Measurements from ENCODE around the gene CRLF1. TPM values are rescaled to one million over a fixed set of nuclear protein-coding genes. Genes with fewer than 3 reads are reported as not detected.

Gene CRLF1
- total and polyA plus RNA-seq, 10 of the 15 experiments (the other 5 are each of a cell fraction or from before 2014, with no cell fraction given), result 0.10 to 1.2 (median 0.49) TPM; not detected in 4

DNA sequence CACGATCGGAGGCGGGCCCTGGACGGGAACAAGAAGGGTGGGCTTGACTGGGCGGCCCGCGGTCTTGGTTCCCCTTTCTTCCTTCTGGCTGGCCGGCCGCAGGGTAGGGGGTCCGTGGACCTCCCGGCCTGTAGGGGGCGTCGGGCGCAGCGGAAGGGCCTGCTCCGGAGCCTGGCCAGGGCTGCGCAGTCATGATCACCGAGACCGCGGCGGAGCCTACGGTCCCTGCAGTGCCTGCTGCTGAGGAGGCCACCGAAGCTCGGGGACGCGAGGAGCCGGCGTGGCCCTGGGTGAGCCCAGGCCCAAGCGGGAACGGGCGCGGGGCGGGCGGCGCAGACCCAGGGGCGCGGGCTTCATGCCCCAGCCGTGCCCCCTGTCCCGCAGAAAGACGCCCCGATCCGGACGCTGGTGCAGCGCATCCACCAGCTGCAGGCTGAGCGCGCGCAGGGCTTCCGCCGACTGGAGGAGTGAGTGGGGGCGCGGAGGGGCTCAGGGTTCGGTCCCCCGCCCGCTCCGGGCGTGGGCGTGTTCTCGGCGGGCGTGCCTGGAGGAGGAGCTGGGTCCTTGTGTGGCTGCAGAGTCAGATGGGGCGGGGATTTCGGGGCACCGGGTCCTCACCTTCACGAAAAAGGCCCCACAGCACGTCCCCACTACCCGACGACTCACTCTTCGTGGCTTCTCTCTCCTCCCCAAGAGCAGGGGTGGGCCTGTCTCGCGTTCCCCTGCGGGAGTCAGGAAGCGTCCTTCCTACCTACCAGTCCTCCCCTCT, 17.8 kb downstream of the CRLF1 start, which contains the start of gene REX1BD:
REX1BD (plus strand) TSS at position 188 of the 769 bp plus-strand sequence; CDS start at position 192, 4 bp downstream.
- H3K27me3 ChIP-seq (replicated peaks in 1 of 2; ENCODE audit: control insufficient read depth in 2 of 2, insufficient read depth in 2 of 2, low read length in 1 of 2), result peaks cover 0 to 2% of the 10 kb centered on the region in 2 experiments; a peak in 1 of 4 replicates
- WGBS (ENCODE audit: insufficient coverage, insufficient replicate concordance, low lambda C conversion rate, missing lambda C conversion rate), result 1% methylated on average over 72 of the region's 72 CpGs
- ATAC-seq (peak; percentile 92), DNase-seq (ENCODE audit: low read depth, low spot score) (peak; percentile 54), FAIRE-seq (peak; percentile 77)
- H3K4me3 ChIP-seq, result peak within 1 kb of the TSS; percentile 70
- RAD21 ChIA-PET (ENCODE audit: unreplicated experiment), result interaction anchor here (1.2 to 4.8 kb wide), 6 partner anchors 30 to 138 kb away, joined by 3 to 35 read pairs (median 12); partner anchors contain the start of genes ELL, FKBP8 and KXD1
- no peaks in the 10 kb centered on the region; the same call in 1 of the 2 replicates for H4K20me1 ChIP-seq (ENCODE audit: control insufficient read depth, insufficient read depth)
- SMC1A ChIA-PET (ENCODE audit: uncharacterized antibody, unreplicated experiment), result interaction anchor here (0.7 to 5.2 kb wide), 13 partner anchors 13 to 260 kb away, joined by 3 to 44 read pairs (median 4); partner anchors contain the start of genes ELL, FKBP8, KXD1 and UBA52
- peaks cover 32% of the 10 kb centered on the region for H3K4me1 ChIP-seq (ENCODE audit: control insufficient read depth, insufficient read depth, low read length)
- peak within 1 kb of the TSS; percentile 72 for H2AFZ ChIP-seq (ENCODE audit: control insufficient read depth, low read depth, low read length)
- intact Hi-C loops (cut with micrococcal nuclease; ENCODE audit: unreplicated experiment), result loop anchor here (2.0 to 5.0 kb wide), 4 partner anchors 46 to 259 kb away; partner anchors contain the start of genes ELL and FKBP8
- H3K36me3 ChIP-seq (ENCODE audit: control insufficient read depth in 2 of 2, insufficient read depth in 2 of 2, low read length in 1 of 2), result peaks cover 0 to 3% of the 10 kb centered on the region in 2 experiments; a peak in 1 of 4 replicates
- CTCF ChIA-PET, result interaction anchor here (0.6 to 6.0 kb wide), 26 partner anchors 8 to 398 kb away, joined by 3 to 64 read pairs (median 4); partner anchors contain the start of genes ELL, FKBP8, KXD1 and UBA52
- no TSS peak for BruUV-seq (replicated peaks)
- POLR2A ChIA-PET, result interaction anchor here (0.6 to 6.0 kb wide), 7 partner anchors 16 to 194 kb away, joined by 3 to 43 read pairs (median 21); partner anchors contain the start of genes ELL, FKBP8, KXD1 and UBA52
- peak within 1 kb of the TSS; percentile 72 for H3K27ac ChIP-seq (ENCODE audit: control insufficient read depth, insufficient read depth)
- H3K79me2 ChIP-seq (ENCODE audit: control insufficient read depth, insufficient read depth, low read length), result peaks cover 4% of the 10 kb centered on the region; the same call in 1 of the 2 replicates
- in situ Hi-C loops (cut with MboI), result no loop called here
- H3K9ac ChIP-seq (ENCODE audit: control insufficient read depth, insufficient read depth, low read length), result peak within 1 kb of the TSS; percentile 66
- no peaks in the 10 kb centered on the region for H3K9me3 ChIP-seq (replicated peaks; ENCODE audit: control insufficient read depth, insufficient read depth, low read length)
- H3K4me2 ChIP-seq (ENCODE audit: control insufficient read depth, insufficient read depth), result peak within 1 kb of the TSS; percentile 98
- TF ChIP-seq, protein P1, sequence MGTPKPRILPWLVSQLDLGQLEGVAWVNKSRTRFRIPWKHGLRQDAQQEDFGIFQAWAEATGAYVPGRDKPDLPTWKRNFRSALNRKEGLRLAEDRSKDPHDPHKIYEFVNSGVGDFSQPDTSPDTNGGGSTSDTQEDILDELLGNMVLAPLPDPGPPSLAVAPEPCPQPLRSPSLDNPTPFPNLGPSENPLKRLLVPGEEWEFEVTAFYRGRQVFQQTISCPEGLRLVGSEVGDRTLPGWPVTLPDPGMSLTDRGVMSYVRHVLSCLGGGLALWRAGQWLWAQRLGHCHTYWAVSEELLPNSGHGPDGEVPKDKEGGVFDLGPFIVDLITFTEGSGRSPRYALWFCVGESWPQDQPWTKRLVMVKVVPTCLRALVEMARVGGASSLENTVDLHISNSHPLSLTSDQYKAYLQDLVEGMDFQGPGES (IDR thresholded peaks at IDR 0.05), result peak; percentile 8; the same call in 1 of the 2 replicates
- TF ChIP-seq, protein P2, sequence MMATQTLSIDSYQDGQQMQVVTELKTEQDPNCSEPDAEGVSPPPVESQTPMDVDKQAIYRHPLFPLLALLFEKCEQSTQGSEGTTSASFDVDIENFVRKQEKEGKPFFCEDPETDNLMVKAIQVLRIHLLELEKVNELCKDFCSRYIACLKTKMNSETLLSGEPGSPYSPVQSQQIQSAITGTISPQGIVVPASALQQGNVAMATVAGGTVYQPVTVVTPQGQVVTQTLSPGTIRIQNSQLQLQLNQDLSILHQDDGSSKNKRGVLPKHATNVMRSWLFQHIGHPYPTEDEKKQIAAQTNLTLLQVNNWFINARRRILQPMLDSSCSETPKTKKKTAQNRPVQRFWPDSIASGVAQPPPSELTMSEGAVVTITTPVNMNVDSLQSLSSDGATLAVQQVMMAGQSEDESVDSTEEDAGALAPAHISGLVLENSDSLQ (IDR thresholded peaks at IDR 0.05), result peak; percentile 13; the same call in 1 of the 2 replicates
- peak; percentile 66; the same call in 1 of the 2 replicates for TF ChIP-seq SMAD5 (IDR thresholded peaks at IDR 0.05; ENCODE audit: low read depth)
- TF ChIP-seq SMARCA5 (IDR thresholded peaks at IDR 0.05), result peak; percentile 100
- TF ChIP-seq POLR2A (IDR thresholded peaks at IDR 0.05; ENCODE audit: low read depth, low read length), result peak; percentile 91
- TF ChIP-seq EZH2 (IDR thresholded peaks at IDR 0.05; ENCODE audit: borderline replicate concordance, control insufficient read depth, low read depth, low read length), result no peak
- TF ChIP-seq RFX5 (IDR thresholded peaks at IDR 0.05; ENCODE audit: low read depth, low read length), result no peak; the same call in 1 of the 2 replicates
- TF ChIP-seq, protein P3, sequence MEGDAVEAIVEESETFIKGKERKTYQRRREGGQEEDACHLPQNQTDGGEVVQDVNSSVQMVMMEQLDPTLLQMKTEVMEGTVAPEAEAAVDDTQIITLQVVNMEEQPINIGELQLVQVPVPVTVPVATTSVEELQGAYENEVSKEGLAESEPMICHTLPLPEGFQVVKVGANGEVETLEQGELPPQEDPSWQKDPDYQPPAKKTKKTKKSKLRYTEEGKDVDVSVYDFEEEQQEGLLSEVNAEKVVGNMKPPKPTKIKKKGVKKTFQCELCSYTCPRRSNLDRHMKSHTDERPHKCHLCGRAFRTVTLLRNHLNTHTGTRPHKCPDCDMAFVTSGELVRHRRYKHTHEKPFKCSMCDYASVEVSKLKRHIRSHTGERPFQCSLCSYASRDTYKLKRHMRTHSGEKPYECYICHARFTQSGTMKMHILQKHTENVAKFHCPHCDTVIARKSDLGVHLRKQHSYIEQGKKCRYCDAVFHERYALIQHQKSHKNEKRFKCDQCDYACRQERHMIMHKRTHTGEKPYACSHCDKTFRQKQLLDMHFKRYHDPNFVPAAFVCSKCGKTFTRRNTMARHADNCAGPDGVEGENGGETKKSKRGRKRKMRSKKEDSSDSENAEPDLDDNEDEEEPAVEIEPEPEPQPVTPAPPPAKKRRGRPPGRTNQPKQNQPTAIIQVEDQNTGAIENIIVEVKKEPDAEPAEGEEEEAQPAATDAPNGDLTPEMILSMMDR (IDR thresholded peaks at IDR 0.05 in 2 of 3, conservative IDR thresholded peaks at IDR 0.05 in 1 of 3; ENCODE audit: control insufficient read depth in 2 of 3, extremely low read depth in 1 of 3, insufficient read depth in 1 of 3, low read depth in 3 of 3, low read length in 3 of 3), result peak; percentile 89 to 92 (median 91)
- no peak for TF ChIP-seq FOS (IDR thresholded peaks at IDR 0.05; ENCODE audit: borderline replicate concordance, extremely low read depth, insufficient read length)
- peak; percentile 66; the same call in 1 of the 2 replicates for TF ChIP-seq NBN (IDR thresholded peaks at IDR 0.05)
- no peak for TF ChIP-seq SUPT20H (IDR thresholded peaks at IDR 0.05; ENCODE audit: borderline replicate concordance, control insufficient read depth, low read depth, low read length)
- TF ChIP-seq DPF2 (IDR thresholded peaks at IDR 0.05), result peak; percentile 85
- peak; percentile 31; the same call in 1 of the 2 replicates for TF ChIP-seq SPI1 (IDR thresholded peaks at IDR 0.05; ENCODE audit: borderline replicate concordance, insufficient read depth, low read depth, low read length)
- TF ChIP-seq MTA3 (IDR thresholded peaks at IDR 0.05; ENCODE audit: borderline replicate concordance, low read length), result no peak
- peak; percentile 43 for TF ChIP-seq MEF2B (IDR thresholded peaks at IDR 0.05; ENCODE audit: partially characterized antibody, poor library complexity, severe bottlenecking)
- peak; percentile 93 for TF ChIP-seq ZNF207 (IDR thresholded peaks at IDR 0.05; ENCODE audit: borderline replicate concordance)
- no peak for TF ChIP-seq JUND (IDR thresholded peaks at IDR 0.05; ENCODE audit: low read depth, low read length)
- peak; percentile 15 for TF ChIP-seq SIX5 (IDR thresholded peaks at IDR 0.05; ENCODE audit: low read depth, low read length, severe bottlenecking)
- TF ChIP-seq MXI1 (IDR thresholded peaks at IDR 0.05; ENCODE audit: low read depth, low read length), result 0 out of 2 replicates have a peak, but pooled peaks have one; percentile 61
